Body of pancreas (tissue), 4 donors: Measurements from ENCODE around the gene ADCY6.

Experiments used
- CTCF ChIP-seq, 7 experiments: fragments of 450-650 bp in 4 of 7; fragments of 200-600 bp in 3 of 7; sonication (generic) in 3 of 7; IDR thresholded peaks; one replicate each; pipeline ENCODE4 v1.5.1; 2016 to 2019; ENCODE audit warnings: antibody characterized with exemption in 7 of 7
- POLR2A ChIP-seq, 3 donors: fragments of 450-650 bp; IDR thresholded peaks; one replicate each; pipeline ENCODE4 v1.6.1; 2016; ENCODE audit warnings: antibody characterized with exemption in 3 of 3, mild to moderate bottlenecking in 2 of 3

- TF ChIP-seq CTCF (IDR thresholded peaks at IDR 0.05) (no peak), POLR2A (IDR thresholded peaks at IDR 0.05) (no peak)
These were observed 15.2 kb downstream of the ADCY6 start for GRCh38 chr12:48773686-48774085.
